ENCODE measurements around the gene METTL6.
"Not testable (repeated sequence)": the region's sequence is repeated elsewhere in the genome, so short reads cannot be mapped to it uniquely, and the experiment has no call there.

The METTL6 gene

GRCh38 chr3:15377961-15378791, 49.2 kb downstream of the METTL6 start:
- Mint-ChIP-seq H3K27ac (peak overlapping the region; percentile 72), H3K4me1 (peaks cover 29% of the 10 kb centered on the region), H3K4me3 (no peak overlapping the region), H3K36me3 (no peaks in the 10 kb centered on the region), H3K9me3 (no peaks in the 10 kb centered on the region), H3K27me3 (no peaks in the 10 kb centered on the region)
- ATAC-seq: peak; percentile 96

- Mint-ChIP-seq H3K4me1 (peaks cover 16% of the 10 kb centered on the region), H3K27me3 (no peaks in the 10 kb centered on the region), H3K9me3 (no peaks in the 10 kb centered on the region), H3K4me3 (no peak overlapping the region), H3K27ac (peak overlapping the region; percentile 58), H3K36me3 (no peaks in the 10 kb centered on the region)
- ATAC-seq: no peak
Observed at GRCh38 chr3:15375461-15376000, 51.8 kb downstream of the METTL6 start.

- Mint-ChIP-seq H3K27me3 (no peaks in the 10 kb centered on the region), H3K9me3 (no peaks in the 10 kb centered on the region), H3K36me3 (no peaks in the 10 kb centered on the region), H3K27ac (no peak overlapping the region), H3K4me3 (no peak overlapping the region), H3K4me1 (peaks cover 21% of the 10 kb centered on the region)
- no peak for ATAC-seq
Observed at GRCh38 chr3:15372918-15373317, 54.4 kb downstream of the METTL6 start.

- no peak overlapping the region for H3K4me3 Mint-ChIP-seq
- peaks cover 30% of the 10 kb centered on the region for H3K4me1 Mint-ChIP-seq
- no peaks in the 10 kb centered on the region for H3K27me3 Mint-ChIP-seq
- H3K9me3 Mint-ChIP-seq: no peaks in the 10 kb centered on the region
- H3K27ac Mint-ChIP-seq: no peak overlapping the region
- H3K36me3 Mint-ChIP-seq: no peaks in the 10 kb centered on the region
- no peak for ATAC-seq
Observed at GRCh38 chr3:15368561-15369135, 58.7 kb downstream of the METTL6 start.

- H3K4me1 Mint-ChIP-seq: peaks cover 40% of the 10 kb centered on the region
- H3K4me3 Mint-ChIP-seq: no peak overlapping the region
- H3K27me3 Mint-ChIP-seq: no peaks in the 10 kb centered on the region
- H3K27ac Mint-ChIP-seq: peak overlapping the region; percentile 72
- H3K36me3 Mint-ChIP-seq: no peaks in the 10 kb centered on the region
- no peak for ATAC-seq
- no peaks in the 10 kb centered on the region for H3K9me3 Mint-ChIP-seq
Observed at GRCh38 chr3:15367059-15367458, 60.3 kb downstream of the METTL6 start.

GRCh38 chr3:15364078-15364477, 63.3 kb downstream of the METTL6 start:
- not testable (repeated sequence) for ATAC-seq, H3K36me3 Mint-ChIP-seq, H3K4me3 Mint-ChIP-seq, H3K27me3 Mint-ChIP-seq, H3K9me3 Mint-ChIP-seq
- Mint-ChIP-seq H3K27ac (peak overlapping the region; percentile 30), H3K4me1 (peaks cover 57% of the 10 kb centered on the region)

GRCh38 chr3:15361494-15362214, 65.7 kb downstream of the METTL6 start:
- Mint-ChIP-seq H3K9me3 (no peaks in the 10 kb centered on the region), H3K27ac (peak overlapping the region; percentile 96), H3K27me3 (no peaks in the 10 kb centered on the region), H3K4me1 (peaks cover 40% of the 10 kb centered on the region), H3K4me3 (peak overlapping the region; percentile 66), H3K36me3 (no peaks in the 10 kb centered on the region)
- peak; percentile 93 for ATAC-seq

GRCh38 chr3:15360788-15361493, 66.4 kb downstream of the METTL6 start:
- H3K36me3 Mint-ChIP-seq: no peaks in the 10 kb centered on the region
- no peaks in the 10 kb centered on the region for H3K27me3 Mint-ChIP-seq
- H3K4me1 Mint-ChIP-seq: peaks cover 47% of the 10 kb centered on the region
- no peak for ATAC-seq
- no peaks in the 10 kb centered on the region for H3K9me3 Mint-ChIP-seq
- H3K4me3 Mint-ChIP-seq: peak overlapping the region; percentile 66
- peak overlapping the region; percentile 96 for H3K27ac Mint-ChIP-seq

Data from stimulated activated memory B cell treated with anti-CD40 and anti-IgM and Interleukin-4, amounts not matched to agents 10 μg/mL and 1 μg/mL and 100 μg/mL, for 72 hours (primary cell).